OCI-LY7 (cell line): Measurements from ENCODE around the gene PCNA. TPM values are rescaled to one million over a fixed set of nuclear protein-coding genes. Genes with fewer than 3 reads are reported as not detected.

Experiments
- BruUV-seq: library from RNA; stranded (reverse); fragments of 400-500 nt; replicated peaks from 2 replicates; lab custom pipeline; 2021; lab: Mats Ljungman, UMichigan
- CTCF ChIA-PET: fragments of 300-600 bp; sonication (Branson Sonifier 250); formaldehyde crosslinking; loops from one replicate; lab custom pipeline; 2022; ENCODE audit warnings: antibody characterized with exemption; ENCODE audit not compliant: unreplicated experiment; lab: Charles Lee
- POLR2A ChIA-PET: fragments of 300-600 bp; sonication (Branson Sonifier 250); formaldehyde crosslinking; loops from one replicate; lab custom pipeline; 2022; ENCODE audit warnings: antibody characterized with exemption; lab: Charles Lee
- DNase-seq: peaks from one replicate; pipeline ENCODE4 v3.0.0-alpha.2; 2015; ENCODE audit warnings: low spot score
- H2AFZ ChIP-seq: fragments of 200-600 bp; sonication (generic), shearing (Covaris generic); 2 replicates; pipeline ENCODE4 v1.6.1; 2014; ENCODE audit warnings: mild to moderate bottlenecking, antibody characterized with exemption, low read length, moderate library complexity
- H3K27ac ChIP-seq: fragments of 200-600 bp; sonication (generic); 2 replicates; pipeline ENCODE4 v1.5.1; 2014; ENCODE audit warnings: mixed run types, low read depth, mild to moderate bottlenecking, moderate library complexity, low read length, inconsistent platforms; ENCODE audit not compliant: poor library complexity, severe bottlenecking
- H3K36me3 ChIP-seq: fragments of 200-600 bp; sonication (generic); 2 replicates; pipeline ENCODE4 v1.6.1; 2014; ENCODE audit warnings: mild to moderate bottlenecking, antibody characterized with exemption, low read length, moderate library complexity, mixed read lengths; ENCODE audit not compliant: insufficient read depth
- H3K4me1 ChIP-seq: fragments of 200-600 bp; sonication (generic); 2 replicates; pipeline ENCODE4 v1.5.1; 2014; ENCODE audit warnings: mild to moderate bottlenecking, low read length; ENCODE audit not compliant: insufficient read depth, poor library complexity, severe bottlenecking
- H3K4me2 ChIP-seq: fragments of 200-600 bp; sonication (generic); 2 replicates; pipeline ENCODE4 v1.6.1; 2014; ENCODE audit warnings: mild to moderate bottlenecking, low read length
- H3K4me3 ChIP-seq: fragments of 200-600 bp; sonication (generic); 2 replicates; pipeline ENCODE4 v1.5.1; 2014; ENCODE audit warnings: mild to moderate bottlenecking, low read depth, low read length; ENCODE audit not compliant: poor library complexity, severe bottlenecking
- H3K79me2 ChIP-seq: fragments of 200-600 bp; sonication (generic); 2 replicates; pipeline ENCODE4 v1.6.1; 2016; ENCODE audit warnings: low read depth, mild to moderate bottlenecking, low read length, moderate library complexity, mixed read lengths; ENCODE audit not compliant: insufficient read depth
- H3K9me2 ChIP-seq: fragments of 200-600 bp; sonication (generic); 2 replicates; pipeline ENCODE4 v1.6.1; 2016; ENCODE audit warnings: mild to moderate bottlenecking, low read length, mixed read lengths; ENCODE audit not compliant: insufficient read depth
- H3K9me3 ChIP-seq: fragments of 200-600 bp; sonication (generic); 2 replicates; pipeline ENCODE4 v1.6.1; 2014; ENCODE audit warnings: mild to moderate bottlenecking, mixed run types, low read length, mixed read lengths
- H4K20me1 ChIP-seq: fragments of 200-600 bp; sonication (generic); 2 replicates; pipeline ENCODE4 v1.6.1; 2014; ENCODE audit warnings: mild to moderate bottlenecking, antibody characterized with exemption, low read length, moderate library complexity, mixed read lengths; ENCODE audit not compliant: insufficient read depth
- CTCF ChIP-seq: fragments of 200-600 bp; sonication (generic); conservative IDR thresholded peaks from 2 replicates; pipeline ENCODE4 v1.5.1; 2014; ENCODE audit warnings: mild to moderate bottlenecking, antibody characterized with exemption, low read length, moderate library complexity, mixed read lengths
- EZH2phosphoT487 ChIP-seq: fragments of 200-600 bp; sonication (generic); IDR thresholded peaks from 2 replicates; pipeline ENCODE4 v1.6.1; 2018; ENCODE audit warnings: low read depth, borderline replicate concordance, mild to moderate bottlenecking, mixed run types, antibody characterized with exemption, low read length, moderate library complexity, mixed read lengths
- intact Hi-C: fragments of 100-400 bp; cut with micrococcal nuclease; formaldehyde crosslinking; loops from one replicate; pipeline ENCODE4 v1.10.0; 2022; ENCODE audit not compliant: unreplicated experiment
- total RNA-seq, 2 experiments: library from RNA; depleted of rRNA in 1 of 2; stranded (reverse); fragments of >200 nt in 1 of 2; shearing (Covaris generic) in 1 of 2; gene quantifications; 2 replicates each; pipeline ENCODE4 v1.2.3, GENCODE V29; 2014 to 2022

The PCNA gene
- total RNA-seq, 2 experiments from 2014 or later = 470 to 567 TPM

- Histone ChIP-seq H3K4me2 (no peak overlapping the region), H3K79me2 (no peaks in the 10 kb centered on the region), H4K20me1 (no peaks in the 10 kb centered on the region), H3K27ac (no peak overlapping the region), H3K4me3 (no peak overlapping the region), H3K36me3 (peaks cover 34% of the 10 kb centered on the region; the same call in 1 of the 2 replicates), H2AFZ (no peak overlapping the region), H3K9me3 (no peaks in the 10 kb centered on the region), H3K4me1 (peaks cover 22% of the 10 kb centered on the region), H3K9me2 (no peaks in the 10 kb centered on the region)
- BruUV-seq = no TSS peak
- ChIA-PET POLR2A (interaction anchor here (0.7 to 1.2 kb wide), 3 partner anchors 28 to 144 kb away, joined by 3 read pairs; no protein-coding TSS in a partner anchor), CTCF (no interaction called here)
- no peak for DNase-seq
- TF ChIP-seq CTCF = no peak
- no peak for TF ChIP-seq EZH2phosphoT487
- intact Hi-C loops = loop anchor here (5.0 kb wide), 1 partner anchor 489 kb away; no protein-coding TSS in a partner anchor
These were observed 23.3 kb downstream of the PCNA start for GRCh38 chr20:5096463-5096862.

GRCh38 chr20:5095931-5096330 lies 23.8 kb downstream of the PCNA start:
- H3K27ac ChIP-seq = no peak overlapping the region
- H3K9me2 ChIP-seq = no peaks in the 10 kb centered on the region
- H3K4me3 ChIP-seq = no peak overlapping the region
- ChIA-PET POLR2A (interaction anchor here (0.6 to 1.2 kb wide), 4 partner anchors 10 to 411 kb away, joined by 3 read pairs; no protein-coding TSS in a partner anchor), CTCF (no interaction called here)
- no peak overlapping the region for H3K4me2 ChIP-seq
- no peak overlapping the region for H2AFZ ChIP-seq
- H3K36me3 ChIP-seq = peaks cover 29% of the 10 kb centered on the region; the same call in 1 of the 2 replicates
- H3K4me1 ChIP-seq = peaks cover 27% of the 10 kb centered on the region
- no peaks in the 10 kb centered on the region for H3K9me3 ChIP-seq
- intact Hi-C loops = loop anchor here (5.0 kb wide), 1 partner anchor 489 kb away; no protein-coding TSS in a partner anchor
- TF ChIP-seq EZH2phosphoT487 (no peak), CTCF (no peak)
- BruUV-seq = no TSS peak
- no peaks in the 10 kb centered on the region for H4K20me1 ChIP-seq
- DNase-seq = no peak
- H3K79me2 ChIP-seq = no peaks in the 10 kb centered on the region

GRCh38 chr20:5095454-5095853 lies 24.3 kb downstream of the PCNA start:
- no peak overlapping the region for H3K4me2 ChIP-seq
- POLR2A ChIA-PET = interaction anchor here (0.6 to 1.2 kb wide), 4 partner anchors 10 to 411 kb away, joined by 3 read pairs; no protein-coding TSS in a partner anchor
- intact Hi-C loops = loop anchor here (5.0 kb wide), 1 partner anchor 488 kb away; no protein-coding TSS in a partner anchor

More at GRCh38 chr20:5095454-5095853, 24.3 kb downstream of the PCNA start:
- CTCF ChIA-PET = no interaction called here
- H3K27ac ChIP-seq = no peak overlapping the region
- H3K79me2 ChIP-seq = no peaks in the 10 kb centered on the region
- no peak overlapping the region for H2AFZ ChIP-seq
- no peaks in the 10 kb centered on the region for H3K9me2 ChIP-seq
- H3K9me3 ChIP-seq = no peaks in the 10 kb centered on the region
- peaks cover 31% of the 10 kb centered on the region for H3K4me1 ChIP-seq
- BruUV-seq = no TSS peak
- H3K4me3 ChIP-seq = no peak overlapping the region
- H4K20me1 ChIP-seq = no peaks in the 10 kb centered on the region
- peaks cover 24% of the 10 kb centered on the region; the same call in 1 of the 2 replicates for H3K36me3 ChIP-seq
- TF ChIP-seq CTCF = no peak
- no peak for TF ChIP-seq EZH2phosphoT487
- DNase-seq = no peak
